ENCODE results near the gene MAP3K7.

GRCh38 chr6:90464507-90464906 is 122.4 kb downstream of the MAP3K7 start:
- no peak for TF ChIP-seq JUND (IDR thresholded peaks at IDR 0.05)
- TF ChIP-seq YY1 (IDR thresholded peaks at IDR 0.05), result no peak
- TF ChIP-seq GABPA (IDR thresholded peaks at IDR 0.05 in 1 of 2, conservative IDR thresholded peaks at IDR 0.05 in 1 of 2), result no peak
- TF ChIP-seq CTCF (IDR thresholded peaks at IDR 0.05; ENCODE audit: low read depth, low read length, missing input control), result no peak
- no peak for TF ChIP-seq RAD21 (IDR thresholded peaks at IDR 0.05)
- no peak for TF ChIP-seq ZBTB33 (IDR thresholded peaks at IDR 0.05)
- TF ChIP-seq REST (IDR thresholded peaks at IDR 0.05), result no peak
- TF ChIP-seq HNF4G (IDR thresholded peaks at IDR 0.05), result no peak
- no peak for TF ChIP-seq ATF3 (IDR thresholded peaks at IDR 0.05)
- TF ChIP-seq SP1 (IDR thresholded peaks at IDR 0.05), result no peak
- TF ChIP-seq MAX (IDR thresholded peaks at IDR 0.05), result no peak
- no peak for TF ChIP-seq TAF1 (conservative IDR thresholded peaks at IDR 0.05)

All from liver (tissue), 3 donors.